ENCODE data around the gene CYTH3.

GRCh38 chr7:6128205-6128604 is 144.2 kb downstream of the CYTH3 start:
- TF ChIP-seq CTCF (IDR thresholded peaks at IDR 0.05; ENCODE audit: poor library complexity) (no peak), EZH2 (IDR thresholded peaks at IDR 0.05; ENCODE audit: borderline replicate concordance) (no peak)

All from hepatocyte (in vitro differentiated cells).